BJ (cell line): ENCODE results near the gene TM9SF1. TPM values are rescaled to one million over a fixed set of nuclear protein-coding genes. Genes with fewer than 3 reads are reported as not detected.

Source experiments
- CTCF ChIA-PET: fragments of 350-600 bp; formaldehyde crosslinking; extraction: SDS; loops from one replicate; lab custom pipeline; 2021; ENCODE audit warnings: antibody characterized with exemption, inconsistent platforms; lab: Yijun Ruan, JAX
- POLR2A ChIA-PET: fragments of 300-600 bp; sonication (Branson Sonifier 250); formaldehyde crosslinking; extraction: SDS; loops from one replicate; lab custom pipeline; 2021; ENCODE audit warnings: antibody characterized with exemption; lab: Charles Lee
- DNase-seq: peaks from one replicate; pipeline ENCODE4 v3.0.0-alpha.2; 2011; ENCODE audit warnings: low read depth
- H3K27me3 ChIP-seq: 2 replicates; pipeline ENCODE4 v1.6.0; 2011; ENCODE audit warnings: low read length; ENCODE audit not compliant: control insufficient read depth, insufficient read depth
- H3K36me3 ChIP-seq: 2 replicates; pipeline ENCODE4 v1.5.1; 2011; ENCODE audit warnings: low read length; ENCODE audit not compliant: control insufficient read depth, insufficient read depth
- H3K4me3 ChIP-seq: 2 replicates; pipeline ENCODE4 v1.5.1; 2011; ENCODE audit warnings: low read depth, mild to moderate bottlenecking, control low read depth, low read length
- CTCF ChIP-seq: IDR thresholded peaks from 2 replicates; pipeline ENCODE4 v1.5.1; 2011; ENCODE audit warnings: low read depth, mild to moderate bottlenecking, control low read depth, inconsistent platforms, low read length, moderate library complexity; ENCODE audit not compliant: insufficient read depth
- polyA plus RNA-seq: library from polyadenylated mRNA; depleted of rRNA; stranded (reverse); fragments of >200 nt; gene quantifications from 2 replicates; pipeline ENCODE4 v1.2.3, GENCODE V29; 2011

The TM9SF1 gene
- polyA plus RNA-seq, 1 experiment = 59.2 TPM

GRCh38 chr14:24187539-24187915, 7.7 kb downstream of the TM9SF1 start:
- H3K4me3 ChIP-seq = peak overlapping the region; percentile 70; the same call in 1 of the 2 replicates
- TF ChIP-seq CTCF = no peak
- DNase-seq = no peak
- ChIA-PET CTCF (interaction anchor here (1.0 to 2.7 kb wide), 3 partner anchors 26 to 129 kb away, joined by 4 to 18 read pairs (median 5); partner anchors contain the start of genes EMC9 and IRF9), POLR2A (no interaction called here)
- peaks cover 34% of the 10 kb centered on the region for H3K36me3 ChIP-seq
- no peaks in the 10 kb centered on the region for H3K27me3 ChIP-seq

- Histone ChIP-seq H3K36me3 (peaks cover 35% of the 10 kb centered on the region), H3K27me3 (no peaks in the 10 kb centered on the region), H3K4me3 (no peak overlapping the region)
- TF ChIP-seq CTCF = no peak
- ChIA-PET CTCF (interaction anchor here (1.0 to 2.7 kb wide), 2 partner anchors 26 to 129 kb away, joined by 4 to 18 read pairs; partner anchors contain the start of gene IRF9), POLR2A (no interaction called here)
- no peak for DNase-seq
Measured at GRCh38 chr14:24186831-24187538, 8.3 kb downstream of the TM9SF1 start.

- CTCF ChIA-PET = interaction anchor here (1.2 to 1.6 kb wide), 3 partner anchors 25 to 128 kb away, joined by 3 to 4 read pairs (median 4); partner anchors contain the start of gene IRF9
- POLR2A ChIA-PET = no interaction called here
- TF ChIP-seq CTCF = no peak
- no peak overlapping the region for H3K4me3 ChIP-seq
- H3K36me3 ChIP-seq = peaks cover 42% of the 10 kb centered on the region
- no peak for DNase-seq
- H3K27me3 ChIP-seq = no peaks in the 10 kb centered on the region
Measured at GRCh38 chr14:24185741-24186140, 9.5 kb downstream of the TM9SF1 start.

- CTCF ChIA-PET = interaction anchor here (1.2 to 1.6 kb wide), 3 partner anchors 24 to 127 kb away, joined by 3 to 4 read pairs (median 4); partner anchors contain the start of gene IRF9
- H3K4me3 ChIP-seq = no peak overlapping the region
Measured at GRCh38 chr14:24185026-24185425, 10.2 kb downstream of the TM9SF1 start.

More at GRCh38 chr14:24185026-24185425, 10.2 kb downstream of the TM9SF1 start:
- H3K36me3 ChIP-seq = peaks cover 44% of the 10 kb centered on the region
- no peak for DNase-seq
- POLR2A ChIA-PET = no interaction called here
- no peaks in the 10 kb centered on the region for H3K27me3 ChIP-seq
- no peak for TF ChIP-seq CTCF
